HG03280 (cell line): ENCODE measurements around the gene ZNF493.
A peak's percentile ranks its signal among the peaks of the same experiment; 100 is the strongest.

Source experiments
- ATAC-seq: cut with Tn5 transposase; IDR thresholded peaks from one replicate; pipeline ENCODE4 v1.9.1; 2021; ENCODE audit warnings: mild to moderate bottlenecking, moderate library complexity; ENCODE audit not compliant: unreplicated experiment

ZNF493 gene

GRCh38 chr19:21462540-21462939 lies 65.6 kb downstream of the ZNF493 start:
- ATAC-seq: no peak

GRCh38 chr19:21463449-21464105 lies 66.6 kb downstream of the ZNF493 start:
- peak; percentile 93 for ATAC-seq

GRCh38 chr19:21466627-21467026 lies 69.7 kb downstream of the ZNF493 start:
- no peak for ATAC-seq

- ATAC-seq: no peak
These were observed 71.9 kb downstream of the ZNF493 start for GRCh38 chr19:21468791-21469190.

- no peak for ATAC-seq
These were observed 75.6 kb downstream of the ZNF493 start for GRCh38 chr19:21472507-21472906.

- peak; percentile 92 for ATAC-seq
These were observed 77.8 kb downstream of the ZNF493 start for GRCh38 chr19:21474671-21475181.
